Stimulated activated CD4-positive, alpha-beta T cell treated with anti-CD3 and anti-CD28 coated beads, Interleukin-1b, Interleukin-23, amount 100 ng/mL, for 48 hours (primary cell): ENCODE results near the gene MACROD2.
"Not testable (repeated sequence)": the region's sequence is repeated elsewhere in the genome, so short reads cannot be mapped to it uniquely, and the experiment has no call there.

Experiments used
- DNase-seq: peaks from one replicate; pipeline ENCODE4 v3.0.0-alpha.2; 2020

Gene MACROD2

GRCh38 chr20:14889496-14890255 lies 894.4 kb downstream of the MACROD2 start:
- DNase-seq: no peak

GRCh38 chr20:14890713-14891112 lies 895.4 kb downstream of the MACROD2 start:
- no peak for DNase-seq

- DNase-seq: no peak
These were observed 897.5 kb downstream of the MACROD2 start for GRCh38 chr20:14892782-14893181.

- DNase-seq: no peak
These were observed 901.3 kb downstream of the MACROD2 start for GRCh38 chr20:14896569-14896968.

- DNase-seq: no peak
These were observed 902.3 kb downstream of the MACROD2 start for GRCh38 chr20:14897608-14898007.

- no peak for DNase-seq
These were observed 907.2 kb downstream of the MACROD2 start for GRCh38 chr20:14902432-14903089.

- no peak for DNase-seq
These were observed 911.7 kb downstream of the MACROD2 start for GRCh38 chr20:14906908-14907434.

- no peak for DNase-seq
These were observed 914.8 kb downstream of the MACROD2 start for GRCh38 chr20:14910126-14910525.

GRCh38 chr20:14913896-14914620 lies 918.7 kb downstream of the MACROD2 start:
- DNase-seq: no peak

GRCh38 chr20:14914633-14915032 lies 919.3 kb downstream of the MACROD2 start:
- DNase-seq: no peak

GRCh38 chr20:14915356-14915755 lies 920.0 kb downstream of the MACROD2 start:
- no peak for DNase-seq

- DNase-seq: no peak
These were observed 921.1 kb downstream of the MACROD2 start for GRCh38 chr20:14916360-14916920.

- DNase-seq: no peak
These were observed 923.0 kb downstream of the MACROD2 start for GRCh38 chr20:14918281-14918680.

- no peak for DNase-seq
These were observed 923.7 kb downstream of the MACROD2 start for GRCh38 chr20:14918976-14919375.

GRCh38 chr20:14919501-14920081 lies 924.3 kb downstream of the MACROD2 start:
- no peak for DNase-seq

- DNase-seq: no peak
These were observed 926.2 kb downstream of the MACROD2 start for GRCh38 chr20:14921513-14921912.

- DNase-seq: no peak
These were observed 927.4 kb downstream of the MACROD2 start for GRCh38 chr20:14922503-14923267.

GRCh38 chr20:14924433-14924832 lies 929.1 kb downstream of the MACROD2 start:
- no peak for DNase-seq

GRCh38 chr20:14925300-14925699 lies 930.0 kb downstream of the MACROD2 start:
- DNase-seq: no peak

- DNase-seq: not testable (repeated sequence)
These were observed 931.1 kb downstream of the MACROD2 start for GRCh38 chr20:14926436-14926835.

- DNase-seq: no peak
These were observed 932.8 kb downstream of the MACROD2 start for GRCh38 chr20:14928083-14928482.

GRCh38 chr20:14929388-14929787 lies 934.1 kb downstream of the MACROD2 start:
- no peak for DNase-seq
